Endothelial cell (in vitro differentiated cells): ENCODE measurements around the gene EGFL8. TPM values are rescaled to one million over a fixed set of nuclear protein-coding genes. Genes with fewer than 3 reads are reported as not detected.
"Not testable (repeated sequence)": the region's sequence is repeated elsewhere in the genome, so short reads cannot be mapped to it uniquely, and the experiment has no call there.

ENCODE experiments used
- DNase-seq: peaks from one replicate; pipeline ENCODE4 v3.0.0; 2021; ENCODE audit warnings: low spot score
- H3K27ac Mint-ChIP-seq: one replicate; pipeline ENCODE4 v1.8.0; 2021; ENCODE audit warnings: mixed read lengths, inconsistent platforms; ENCODE audit not compliant: unreplicated experiment
- H3K27me3 Mint-ChIP-seq: one replicate; pipeline ENCODE4 v1.8.0; 2021; ENCODE audit warnings: mild to moderate bottlenecking, moderate library complexity, mixed read lengths, inconsistent platforms; ENCODE audit not compliant: unreplicated experiment
- H3K36me3 Mint-ChIP-seq: one replicate; pipeline ENCODE4 v1.8.0; 2021; ENCODE audit warnings: mild to moderate bottlenecking, low read depth, mixed read lengths, inconsistent platforms; ENCODE audit not compliant: unreplicated experiment
- H3K4me1 Mint-ChIP-seq: one replicate; pipeline ENCODE4 v1.8.0; 2021; ENCODE audit warnings: mild to moderate bottlenecking, mixed read lengths, inconsistent platforms; ENCODE audit not compliant: unreplicated experiment
- H3K4me3 Mint-ChIP-seq: one replicate; pipeline ENCODE4 v1.8.0; 2021; ENCODE audit warnings: mild to moderate bottlenecking, mixed read lengths, inconsistent platforms; ENCODE audit not compliant: unreplicated experiment
- H3K9me3 Mint-ChIP-seq: one replicate; pipeline ENCODE4 v1.8.0; 2021; ENCODE audit warnings: mixed read lengths, inconsistent platforms; ENCODE audit not compliant: unreplicated experiment
- CTCF ChIP-seq: fragments of 200-600 bp; sonication (generic); IDR thresholded peaks from one replicate; pipeline ENCODE4 v1.5.0; 2021; ENCODE audit warnings: antibody characterized with exemption; ENCODE audit not compliant: unreplicated experiment
- total RNA-seq: library from RNA; stranded (reverse); fragmentation: NEBNext Ultra II Directional; extraction: Animal tissue kit (Norgen Biotek cat#: 25700); gene quantifications from one replicate; pipeline ENCODE4 v1.2.1, GENCODE V29; 2021; ENCODE audit not compliant: unreplicated experiment

Gene EGFL8
- total RNA-seq, 1 donor from 2014 or later: 37.4 TPM

GRCh38 chr6:32191696-32192607 lies 27.6 kb downstream of the EGFL8 start:
- Mint-ChIP-seq H3K4me1 (peaks cover 66% of the 10 kb centered on the region), H3K27me3 (peaks cover 19% of the 10 kb centered on the region), H3K27ac (peak overlapping the region; percentile 97), H3K9me3 (no peaks in the 10 kb centered on the region), H3K4me3 (peak overlapping the region; percentile 59), H3K36me3 (peaks cover 17% of the 10 kb centered on the region)
- no peak for TF ChIP-seq CTCF
- no peak for DNase-seq

- H3K4me1 Mint-ChIP-seq: peaks cover 63% of the 10 kb centered on the region
- H3K27ac Mint-ChIP-seq: peak within 1 kb of the TSS; percentile 97
- H3K4me3 Mint-ChIP-seq: peak within 1 kb of the TSS; percentile 65
- TF ChIP-seq CTCF: no peak
- H3K9me3 Mint-ChIP-seq: no peaks in the 10 kb centered on the region
- peaks cover 16% of the 10 kb centered on the region for H3K27me3 Mint-ChIP-seq
- DNase-seq: peak; percentile 52
- H3K36me3 Mint-ChIP-seq: peaks cover 12% of the 10 kb centered on the region
Measured at GRCh38 chr6:32192608-32193039, 28.2 kb downstream of the EGFL8 start, which contains the start of gene GPSM3. GPSM3 (minus strand) TSS chr6:32192643; CDS start chr6:32192513, 130 bp downstream.

- Mint-ChIP-seq H3K4me3 (peak overlapping the region; percentile 65), H3K4me1 (peaks cover 61% of the 10 kb centered on the region), H3K36me3 (peaks cover 11% of the 10 kb centered on the region), H3K27ac (peak overlapping the region; percentile 97), H3K27me3 (peaks cover 16% of the 10 kb centered on the region)
- not testable (repeated sequence) for H3K9me3 Mint-ChIP-seq, DNase-seq
Measured at GRCh38 chr6:32193096-32193495, 28.7 kb downstream of the EGFL8 start.

- H3K4me1 Mint-ChIP-seq: peaks cover 56% of the 10 kb centered on the region
Measured at GRCh38 chr6:32194388-32194787, 30.0 kb downstream of the EGFL8 start.

More at GRCh38 chr6:32194388-32194787, 30.0 kb downstream of the EGFL8 start:
- Mint-ChIP-seq H3K27me3 (peaks cover 11% of the 10 kb centered on the region), H3K4me3 (peak overlapping the region; percentile 78), H3K27ac (peak overlapping the region; percentile 86), H3K36me3 (peaks cover 4% of the 10 kb centered on the region), H3K9me3 (no peaks in the 10 kb centered on the region)
- no peak for DNase-seq
- TF ChIP-seq CTCF: no peak
